ENCODE measurements around the gene RNF144B. TPM values are rescaled to one million over a fixed set of nuclear protein-coding genes. Genes with fewer than 3 reads are reported as not detected.
"Not testable (repeated sequence)": the region's sequence is repeated elsewhere in the genome, so short reads cannot be mapped to it uniquely, and the experiment has no call there.

RNF144B gene
- total RNA-seq, 1 experiment from 2014 or later: 7.7 TPM

DNA sequence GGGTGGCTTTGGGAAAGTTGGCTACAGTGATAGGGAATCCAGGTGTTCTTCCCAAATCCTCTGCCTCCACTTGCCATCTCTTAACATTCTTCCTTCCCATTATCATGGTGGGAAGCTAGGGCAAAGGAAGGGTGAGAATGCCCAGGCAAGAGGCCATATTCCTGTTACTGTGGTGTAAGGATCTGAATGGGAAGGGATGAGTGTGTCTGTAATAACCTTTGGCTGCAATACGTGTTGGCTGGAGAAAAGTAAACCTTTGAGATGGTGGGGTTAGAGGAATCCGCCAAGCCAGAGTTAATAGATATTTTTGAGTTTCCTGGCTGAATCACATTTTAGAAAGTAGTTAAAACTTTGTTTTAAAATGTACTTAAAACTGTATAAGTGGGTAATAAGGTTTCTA lies 45.9 kb downstream of the RNF144B start:
- no peak for DNase-seq (ENCODE audit: extremely low read depth, low read depth)

DNA sequence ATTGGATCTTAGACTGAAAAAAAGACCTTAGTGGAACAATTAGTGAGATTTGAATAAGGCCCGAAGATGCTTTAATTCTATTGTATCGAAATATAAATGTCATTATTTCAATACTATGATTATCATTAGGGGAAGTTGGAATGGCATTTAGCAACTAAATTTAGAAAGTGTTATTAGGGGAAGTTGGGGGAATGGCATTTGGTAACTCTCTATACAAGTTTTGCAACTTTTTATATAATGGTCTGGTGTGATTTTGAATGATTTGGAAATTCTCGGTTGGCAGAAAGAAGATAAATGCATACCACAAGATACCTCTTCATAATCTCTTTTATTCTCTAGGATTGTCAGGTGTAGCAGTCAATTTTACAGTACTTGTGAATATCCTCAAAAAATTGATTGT lies 49.2 kb downstream of the RNF144B start:
- DNase-seq (ENCODE audit: extremely low read depth, low read depth): no peak

DNA sequence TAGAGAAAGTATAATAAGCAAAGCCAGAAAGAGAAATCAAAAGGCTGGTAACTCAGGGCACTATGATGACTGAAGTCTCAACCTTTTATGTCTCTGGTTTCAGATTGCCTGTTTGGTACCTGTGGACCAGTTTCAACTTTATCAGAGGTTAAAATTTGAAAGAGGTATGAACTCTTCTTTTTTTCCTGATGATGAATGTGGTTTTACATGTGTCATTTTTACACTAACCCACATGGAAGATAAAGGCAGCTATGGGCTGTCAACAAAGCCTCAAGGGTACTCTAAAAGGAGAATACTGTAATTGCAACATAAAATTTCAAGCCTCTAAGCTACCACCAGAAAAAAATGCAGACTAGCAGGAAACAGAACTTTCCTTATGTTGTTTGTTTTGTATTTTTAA lies 52.4 kb downstream of the RNF144B start:
- DNase-seq (ENCODE audit: extremely low read depth, low read depth): no peak

DNA sequence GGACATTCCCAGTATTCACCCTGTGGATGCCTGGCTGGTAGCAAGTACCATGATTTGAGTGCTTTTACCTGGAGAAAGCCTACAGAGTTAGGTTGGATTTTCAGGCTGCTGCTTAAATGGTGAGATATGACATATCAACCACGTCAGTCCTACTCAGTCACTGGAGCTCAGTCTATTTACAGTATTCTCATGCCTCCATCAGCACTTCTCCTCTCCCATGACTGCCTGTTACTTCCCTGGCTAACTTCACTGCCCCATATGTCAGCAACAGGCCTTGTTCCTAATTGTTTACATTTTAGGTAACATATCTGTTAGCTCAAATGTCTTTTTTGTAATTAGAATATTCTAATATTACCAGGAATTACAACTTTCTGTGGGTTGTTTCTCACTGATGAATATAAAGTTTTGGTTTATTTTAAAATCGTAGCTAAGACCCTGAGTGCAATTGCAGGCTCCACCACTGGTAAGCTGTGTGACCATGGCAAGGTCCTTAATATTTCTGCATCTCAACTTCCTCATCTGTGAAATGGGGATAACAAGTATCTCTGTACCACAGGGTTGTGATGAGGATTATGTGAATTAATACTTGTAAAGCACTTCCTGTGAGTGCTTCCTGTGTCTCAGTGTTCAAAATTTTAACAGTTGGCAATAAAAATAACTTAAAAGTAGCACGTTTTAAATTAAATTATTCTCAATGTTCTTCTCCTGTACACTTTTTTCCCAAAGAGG lies 54.3 kb downstream of the RNF144B start:
- no peak for DNase-seq (ENCODE audit: extremely low read depth, low read depth)

DNA sequence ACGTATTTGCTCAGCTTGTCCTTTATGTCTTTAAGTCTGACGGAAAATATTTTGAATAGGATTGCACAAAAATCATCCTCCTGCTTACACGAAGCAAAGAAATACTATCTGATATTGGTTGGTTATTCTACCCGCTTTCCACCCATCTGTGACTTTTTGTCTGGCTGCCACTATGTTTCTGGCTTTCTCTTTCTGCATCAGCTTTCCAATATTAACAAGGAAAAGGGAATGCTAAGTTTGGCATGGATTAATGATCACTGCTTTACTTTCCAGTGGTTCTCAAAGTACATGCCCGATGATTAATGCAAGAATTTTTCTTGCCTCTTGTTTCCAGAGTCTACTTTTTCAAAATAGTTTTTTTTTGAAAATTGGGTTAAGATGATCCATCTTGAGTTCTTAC lies 57.0 kb downstream of the RNF144B start:
- no peak for DNase-seq (ENCODE audit: extremely low read depth, low read depth)

DNA sequence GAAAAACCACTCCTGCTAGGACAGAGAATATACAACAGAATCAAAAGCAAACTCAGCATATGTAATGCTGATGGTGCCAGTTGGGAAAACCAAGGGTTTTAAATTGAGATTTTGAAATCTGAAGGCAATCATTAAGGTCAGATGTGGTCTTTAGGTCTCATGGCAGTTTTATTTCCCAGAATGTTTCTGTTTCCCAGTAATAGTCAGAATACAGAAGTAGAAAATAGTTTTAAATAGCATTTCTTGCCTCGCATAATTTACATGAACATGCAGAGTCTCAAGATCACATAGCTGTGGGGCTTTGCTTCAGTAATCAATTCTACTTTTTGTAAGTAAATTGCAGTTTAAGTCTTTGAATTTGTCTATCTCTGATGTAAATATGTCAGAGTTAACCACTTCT lies 58.1 kb downstream of the RNF144B start:
- DNase-seq (ENCODE audit: extremely low read depth, low read depth): no peak

DNA sequence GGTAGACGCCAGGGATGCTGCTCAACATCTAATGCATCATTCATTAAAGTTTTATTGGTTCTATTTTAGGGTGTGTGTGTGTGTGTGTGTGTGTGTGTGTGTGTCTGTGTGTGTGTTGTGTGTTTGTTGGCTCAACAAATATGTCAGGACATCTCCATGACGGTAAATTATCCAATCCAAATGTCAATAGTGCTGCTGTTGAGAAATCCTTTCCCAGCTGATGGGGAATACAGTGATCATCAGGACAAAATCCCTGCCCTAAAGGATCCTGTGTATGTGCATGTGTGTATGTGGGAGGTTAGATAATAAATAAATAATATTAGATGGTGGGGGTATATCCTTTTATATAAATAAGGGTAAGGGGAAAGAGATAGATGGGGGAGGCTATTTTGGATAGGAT lies 59.6 kb downstream of the RNF144B start:
- DNase-seq (ENCODE audit: extremely low read depth, low read depth): no peak

DNA sequence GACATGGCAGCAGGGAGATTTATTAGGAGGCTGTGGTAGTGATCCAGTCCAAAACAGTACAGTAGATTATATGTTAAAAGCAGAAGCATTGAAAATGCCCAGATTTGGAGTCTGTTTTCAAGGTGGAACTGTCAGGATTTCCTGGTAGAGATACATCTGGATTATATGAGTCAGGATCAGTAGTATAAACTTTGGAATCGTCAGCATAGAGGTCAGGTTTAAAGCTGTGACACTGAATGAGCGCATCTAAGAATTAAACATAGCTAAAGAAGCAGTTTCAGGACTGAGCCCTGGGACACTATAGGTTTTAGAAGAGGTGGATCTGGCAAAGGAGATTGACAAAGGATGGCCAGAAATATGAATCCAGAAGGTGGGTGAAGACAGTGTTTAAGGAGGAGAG lies 60.4 kb downstream of the RNF144B start:
- no peak for DNase-seq (ENCODE audit: extremely low read depth, low read depth)

DNA sequence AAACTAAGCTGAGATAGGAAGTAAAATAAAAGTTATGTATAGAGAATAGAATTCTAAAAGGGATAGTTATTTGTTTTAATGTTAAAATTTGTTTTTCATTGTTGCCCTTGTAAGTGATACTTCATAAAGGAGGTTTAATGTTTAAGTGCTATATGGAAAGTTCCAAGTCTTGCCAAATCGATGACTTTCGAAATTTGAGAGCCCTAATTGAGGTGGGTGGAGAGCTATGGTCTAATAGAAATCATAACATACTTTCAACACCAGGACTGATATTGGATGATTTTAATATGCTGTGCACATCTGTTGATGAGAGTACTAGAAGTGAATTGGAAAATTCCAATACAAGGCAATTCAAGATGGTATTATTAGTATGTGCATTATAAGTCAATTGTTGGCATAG lies 64.6 kb downstream of the RNF144B start:
- no peak for DNase-seq (ENCODE audit: extremely low read depth, low read depth)

DNA sequence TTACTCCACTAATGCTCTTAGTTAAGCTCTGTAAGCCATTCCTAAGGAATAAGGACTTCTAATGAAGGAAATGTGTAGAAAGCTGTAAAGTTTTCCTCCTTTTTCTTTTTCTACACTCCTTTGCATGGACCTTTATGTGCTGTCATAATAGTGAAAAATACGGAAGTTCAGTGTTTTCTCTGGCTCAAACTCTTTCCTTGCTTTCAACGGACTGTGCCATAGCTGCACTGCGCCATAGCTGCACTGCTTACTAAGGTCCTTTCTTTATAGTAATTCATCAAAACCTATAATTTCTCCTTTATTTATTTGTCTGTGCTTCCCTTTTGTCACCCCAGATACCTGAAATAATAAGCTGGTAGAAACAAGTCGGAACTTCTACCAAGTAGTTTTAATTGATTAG lies 67.3 kb downstream of the RNF144B start:
- no peak for DNase-seq (ENCODE audit: extremely low read depth, low read depth)

DNA sequence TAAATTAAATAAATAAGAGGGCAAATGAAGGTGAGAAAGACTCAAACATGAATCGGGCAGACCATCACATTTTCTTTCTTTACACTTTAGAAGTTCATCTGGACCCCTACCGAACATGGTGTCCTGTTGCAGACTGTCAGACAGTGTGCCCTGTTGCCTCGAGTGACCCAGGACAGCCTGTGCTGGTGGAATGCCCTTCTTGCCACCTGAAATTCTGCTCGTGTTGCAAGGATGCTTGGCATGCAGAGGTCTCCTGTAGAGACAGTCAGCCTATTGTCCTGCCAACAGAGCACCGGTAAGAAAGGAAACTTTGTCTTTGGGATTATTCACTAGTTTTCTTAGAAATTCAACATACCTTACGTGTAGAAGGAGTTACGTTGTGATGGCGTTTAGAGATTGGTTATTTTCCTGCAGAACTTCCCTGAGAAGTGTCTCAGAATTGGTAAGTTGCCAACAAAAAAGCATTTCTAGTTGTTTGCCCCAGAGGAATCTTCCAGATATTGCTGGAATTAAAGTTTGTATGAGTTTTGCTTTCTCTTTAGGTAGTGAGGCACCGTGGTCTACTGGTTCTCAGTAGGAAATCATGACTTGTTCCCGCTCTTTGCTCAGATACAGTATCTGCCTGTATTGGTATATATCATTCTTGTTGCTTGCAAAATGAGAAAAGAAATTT lies 70.1 kb downstream of the RNF144B start:
- DNase-seq (ENCODE audit: extremely low read depth, low read depth): no peak

DNA sequence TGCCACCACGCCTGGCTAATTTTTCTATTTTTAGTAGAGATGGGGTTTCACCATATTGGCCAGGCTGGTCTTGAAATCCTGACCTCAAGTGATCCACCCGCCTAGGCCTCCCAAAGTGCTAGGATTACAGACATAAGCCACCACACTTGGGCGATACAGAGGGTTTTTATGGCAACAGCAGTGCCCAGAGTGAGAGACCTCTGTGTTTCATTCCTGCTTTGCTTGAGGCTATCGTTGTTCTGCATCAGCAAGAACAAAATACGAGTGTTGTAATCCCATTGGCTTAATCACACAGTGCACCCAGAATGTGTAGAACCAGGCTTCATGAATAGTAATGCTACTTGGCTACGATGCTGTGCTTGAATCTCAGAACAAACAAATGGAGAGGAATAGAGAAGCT lies 70.9 kb downstream of the RNF144B start:
- not testable (repeated sequence) for DNase-seq (ENCODE audit: extremely low read depth, low read depth)

DNA sequence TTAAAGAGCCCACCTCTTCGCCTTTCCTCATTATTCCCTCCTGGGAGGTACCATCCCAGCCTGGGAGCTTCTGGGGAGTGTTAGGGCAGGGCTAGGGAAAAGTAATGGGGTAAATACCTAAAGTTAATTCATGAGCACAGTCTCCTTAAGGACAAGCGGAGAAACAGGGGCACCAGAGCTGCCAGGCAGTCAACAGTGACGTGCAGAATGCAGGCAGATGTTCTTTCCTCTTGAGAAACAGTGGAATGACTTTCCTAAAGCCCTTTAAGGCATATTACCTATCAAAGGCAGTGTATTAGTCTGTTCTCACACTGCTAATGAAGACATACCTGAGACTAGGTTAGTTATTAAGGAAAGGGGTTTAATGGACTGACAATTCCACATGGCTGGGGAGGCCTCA lies 76.3 kb downstream of the RNF144B start:
- DNase-seq (ENCODE audit: extremely low read depth, low read depth): no peak

DNA sequence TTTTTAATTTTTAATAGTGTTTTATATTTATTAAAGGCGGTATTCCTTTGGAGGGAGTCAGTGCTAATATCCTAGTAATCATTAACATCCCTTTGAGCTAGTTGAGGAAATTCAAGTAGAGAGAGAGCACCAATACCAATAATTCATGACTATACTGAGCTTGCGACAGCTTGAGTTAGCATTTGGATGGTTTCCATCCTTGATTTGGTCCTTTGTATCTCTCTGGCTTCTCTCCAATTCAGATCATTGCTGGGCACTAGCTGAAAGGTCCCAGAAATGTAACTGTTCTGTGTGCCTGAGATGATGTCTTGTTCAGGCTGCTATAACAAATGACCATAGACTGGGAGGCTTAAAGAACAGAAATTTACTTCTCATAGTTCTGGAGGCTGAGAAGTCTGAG lies 77.0 kb downstream of the RNF144B start:
- no peak for DNase-seq (ENCODE audit: extremely low read depth, low read depth)

DNA sequence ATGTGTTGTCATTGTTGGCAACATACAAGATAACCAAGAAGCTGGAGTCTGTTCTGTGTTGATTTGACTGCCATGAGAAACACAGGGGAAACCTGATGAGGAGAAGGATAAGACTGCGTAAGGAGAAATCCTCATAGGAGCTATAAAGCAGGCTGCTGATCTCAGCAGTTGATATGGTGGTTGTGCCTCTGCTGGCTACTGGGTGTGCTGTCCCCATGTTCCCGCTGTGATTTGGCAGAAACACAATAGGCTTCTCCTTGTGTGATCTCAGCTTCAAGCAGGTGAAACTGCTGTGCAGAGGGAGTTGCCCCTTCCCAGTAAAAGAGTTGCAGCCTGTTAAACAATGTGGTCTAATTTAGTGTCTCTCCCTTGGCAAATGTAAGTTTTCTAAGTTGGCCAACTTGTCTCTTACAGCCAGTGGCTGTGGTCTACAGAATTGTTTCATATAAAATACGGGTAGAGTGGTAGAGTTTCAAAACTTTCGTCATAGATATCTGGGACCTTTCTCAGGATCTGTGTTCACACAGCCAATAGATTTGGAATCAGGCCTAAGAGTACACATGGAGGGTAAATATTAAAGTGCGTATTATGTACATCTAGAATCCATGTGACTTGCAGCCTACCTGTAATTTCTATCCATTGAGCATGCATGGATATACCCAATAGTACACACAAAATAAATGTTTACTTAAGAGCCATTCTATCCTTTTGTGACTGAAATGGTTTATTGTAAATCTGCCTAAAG lies 78.4 kb downstream of the RNF144B start:
- no peak for DNase-seq (ENCODE audit: extremely low read depth, low read depth)

DNA sequence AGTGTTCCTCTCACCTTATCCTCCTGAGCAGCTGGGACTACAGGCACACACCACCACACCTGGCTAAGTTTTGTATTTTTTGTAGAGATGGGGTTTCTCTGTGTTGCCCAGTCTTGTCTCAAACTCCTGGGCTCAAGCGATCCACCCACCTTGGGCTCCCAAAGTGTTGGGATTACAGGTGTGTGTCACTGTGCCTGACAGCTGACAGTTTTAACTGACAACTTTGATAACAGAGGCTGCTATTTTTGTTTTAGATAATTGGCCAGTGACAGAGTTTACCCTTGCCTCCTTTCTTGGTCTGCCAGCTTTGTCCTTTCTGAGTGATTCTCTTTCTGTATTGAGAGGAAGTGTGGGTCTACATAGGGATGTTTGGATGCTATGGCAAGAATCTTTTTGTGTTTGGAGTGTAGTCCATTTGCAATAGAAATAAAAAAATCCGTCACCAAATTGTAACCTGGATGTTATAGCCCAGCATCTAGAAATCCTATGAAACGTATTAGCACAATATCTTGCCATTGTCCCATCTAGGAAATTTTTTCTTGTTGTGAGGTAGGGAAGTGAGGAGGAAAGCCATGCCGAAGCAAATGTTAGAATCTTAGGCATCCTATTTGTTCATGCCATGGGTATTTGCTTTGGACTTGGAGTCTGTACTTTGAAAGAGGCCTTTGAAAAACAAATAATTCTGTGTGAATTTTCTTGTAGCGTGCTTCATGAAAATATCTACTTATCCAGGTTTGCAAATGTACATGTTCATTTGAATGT lies 80.8 kb downstream of the RNF144B start:
- no peak for DNase-seq (ENCODE audit: extremely low read depth, low read depth)

DNA sequence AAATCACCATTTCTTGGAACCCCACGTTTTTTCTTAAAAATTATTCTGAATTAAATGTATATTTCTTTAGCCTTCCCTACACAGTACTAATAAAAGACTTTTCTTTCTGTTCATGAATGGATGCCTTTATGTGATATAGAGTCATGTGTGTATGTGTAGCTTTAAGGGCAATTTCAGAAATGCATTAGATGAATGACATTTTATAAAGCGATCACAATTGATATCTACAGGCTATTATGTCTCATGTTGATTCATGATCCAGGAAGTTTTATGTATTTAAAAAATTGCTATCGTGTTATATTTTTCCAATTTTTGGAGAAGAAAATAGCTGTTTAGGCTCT lies 81.3 kb downstream of the RNF144B start:
- no peak for DNase-seq (ENCODE audit: extremely low read depth, low read depth)

DNA sequence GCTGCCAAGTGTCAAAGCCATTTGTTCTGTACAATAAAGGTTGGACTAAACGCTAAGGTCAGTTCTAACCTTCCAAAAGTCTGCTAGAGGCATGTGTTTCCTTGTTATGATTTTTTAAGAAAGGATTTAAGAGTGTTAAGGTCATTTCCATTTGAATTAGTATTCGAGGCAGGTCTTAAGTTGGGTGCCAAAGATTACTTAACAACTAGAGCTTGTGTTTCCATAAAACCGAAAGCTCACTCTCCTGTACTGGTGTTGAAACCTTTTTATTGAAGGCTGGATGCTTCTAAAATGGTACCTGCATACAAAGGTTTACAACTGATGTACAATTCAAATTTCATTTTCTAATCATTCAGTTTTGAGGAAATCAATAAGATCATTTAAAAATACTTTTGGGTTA lies 82.4 kb downstream of the RNF144B start:
- no peak for DNase-seq (ENCODE audit: extremely low read depth, low read depth)

DNA sequence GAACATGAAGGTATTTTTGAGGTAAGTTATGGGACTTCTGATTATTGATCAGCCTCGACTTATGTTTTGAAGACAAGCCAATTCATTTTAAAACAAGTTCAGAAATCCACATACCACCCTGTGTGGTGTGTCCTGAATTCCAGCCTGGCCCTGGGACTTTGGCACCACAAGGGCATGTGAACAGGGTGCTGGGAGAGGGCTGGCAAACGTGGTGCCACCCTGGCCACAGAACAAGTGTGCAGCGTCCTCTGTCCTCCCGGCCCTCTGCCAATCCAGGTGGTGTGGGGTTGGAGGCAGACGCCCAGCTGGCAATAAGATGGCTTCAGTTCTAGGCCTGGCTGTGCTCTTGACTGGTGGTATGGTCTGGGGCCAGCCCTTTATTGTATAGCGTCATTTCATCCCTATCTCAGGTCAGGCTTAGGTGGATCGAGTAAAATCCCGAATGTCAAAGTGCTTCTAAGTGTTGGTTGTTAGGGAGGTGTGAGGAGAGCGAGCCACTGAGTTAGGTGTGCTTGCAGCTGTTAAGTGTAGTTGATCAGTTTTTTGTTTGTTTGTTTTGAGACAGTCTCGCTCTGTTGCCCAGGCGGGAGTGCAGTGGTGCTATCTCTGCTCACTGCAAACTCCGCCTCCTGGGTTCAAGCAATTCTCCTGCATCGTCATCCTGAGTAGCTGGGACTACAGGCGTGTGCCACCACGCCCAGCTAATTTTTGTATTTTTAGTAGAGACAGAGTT lies 84.2 kb downstream of the RNF144B start:
- DNase-seq (ENCODE audit: extremely low read depth, low read depth): no peak

DNA sequence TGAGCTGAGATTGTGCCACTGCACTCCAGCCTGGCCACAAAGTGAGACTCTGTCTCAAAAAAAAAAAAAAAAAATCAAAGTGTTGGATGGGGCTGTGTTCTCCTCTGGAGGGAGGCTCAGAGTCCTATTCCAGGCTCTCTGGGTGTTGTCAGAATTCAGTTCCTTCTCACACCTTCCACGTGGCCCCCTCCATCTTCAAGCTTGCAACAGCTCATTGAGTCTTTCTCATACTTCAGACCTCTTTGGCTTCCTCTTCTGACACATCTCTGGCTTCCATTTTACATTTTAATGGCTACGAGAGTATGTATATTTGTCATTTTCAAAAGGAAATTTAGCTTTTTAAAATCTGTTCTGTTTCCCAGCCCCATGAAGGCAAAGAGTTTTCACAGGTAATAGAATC lies 85.8 kb downstream of the RNF144B start:
- no peak for DNase-seq (ENCODE audit: extremely low read depth, low read depth)

DNA sequence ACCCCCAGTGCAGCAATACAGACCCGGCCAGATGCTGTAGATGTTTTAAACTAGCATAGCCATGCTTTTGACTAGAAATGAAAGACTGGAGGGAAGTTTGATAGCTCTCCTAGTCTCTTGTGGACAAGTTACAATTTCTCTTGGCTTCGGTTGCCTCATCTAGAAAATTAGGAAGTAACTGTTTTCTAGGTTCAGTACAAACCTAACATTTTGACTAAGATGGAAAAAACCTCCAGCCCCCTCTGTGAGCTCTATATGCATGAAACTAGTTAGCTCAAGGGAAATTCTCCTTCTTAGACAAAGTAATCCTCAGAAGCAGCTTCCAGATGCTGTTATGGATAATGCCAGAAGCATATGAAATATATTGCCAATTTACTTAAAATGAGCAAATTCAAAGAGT lies 86.6 kb downstream of the RNF144B start:
- DNase-seq (ENCODE audit: extremely low read depth, low read depth): no peak

Measured in NCI-H460 (cell line).